Measurements from ENCODE around the gene GIPC3.

- TF ChIP-seq CTCF (IDR thresholded peaks at IDR 0.05) (no peak), POLR2A (IDR thresholded peaks at IDR 0.05) (no peak)
These were observed 56.4 kb downstream of the GIPC3 start for GRCh38 chr19:3641515-3642269.

All from adrenal gland (tissue), 5 donors.